Measurements from ENCODE around the gene GSK3A.

GRCh38 chr19:42281146-42281826 is 38.9 kb upstream of the GSK3A start:
- TF ChIP-seq, protein P1, sequence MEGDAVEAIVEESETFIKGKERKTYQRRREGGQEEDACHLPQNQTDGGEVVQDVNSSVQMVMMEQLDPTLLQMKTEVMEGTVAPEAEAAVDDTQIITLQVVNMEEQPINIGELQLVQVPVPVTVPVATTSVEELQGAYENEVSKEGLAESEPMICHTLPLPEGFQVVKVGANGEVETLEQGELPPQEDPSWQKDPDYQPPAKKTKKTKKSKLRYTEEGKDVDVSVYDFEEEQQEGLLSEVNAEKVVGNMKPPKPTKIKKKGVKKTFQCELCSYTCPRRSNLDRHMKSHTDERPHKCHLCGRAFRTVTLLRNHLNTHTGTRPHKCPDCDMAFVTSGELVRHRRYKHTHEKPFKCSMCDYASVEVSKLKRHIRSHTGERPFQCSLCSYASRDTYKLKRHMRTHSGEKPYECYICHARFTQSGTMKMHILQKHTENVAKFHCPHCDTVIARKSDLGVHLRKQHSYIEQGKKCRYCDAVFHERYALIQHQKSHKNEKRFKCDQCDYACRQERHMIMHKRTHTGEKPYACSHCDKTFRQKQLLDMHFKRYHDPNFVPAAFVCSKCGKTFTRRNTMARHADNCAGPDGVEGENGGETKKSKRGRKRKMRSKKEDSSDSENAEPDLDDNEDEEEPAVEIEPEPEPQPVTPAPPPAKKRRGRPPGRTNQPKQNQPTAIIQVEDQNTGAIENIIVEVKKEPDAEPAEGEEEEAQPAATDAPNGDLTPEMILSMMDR (IDR thresholded peaks at IDR 0.05): no peak
- TF ChIP-seq POLR2A (IDR thresholded peaks at IDR 0.05): no peak
- TF ChIP-seq POLR2AphosphoS5 (IDR thresholded peaks at IDR 0.05): peak in 1 of 4 donors; percentile 10
